RPMI8226 (cell line): ENCODE measurements around the gene RAET1E.
"Not testable (repeated sequence)": the region's sequence is repeated elsewhere in the genome, so short reads cannot be mapped to it uniquely, and the experiment has no call there.

Experiments
- DNase-seq: peaks from one replicate; pipeline ENCODE4 v3.0.0-alpha.2; 2015

RAET1E gene

GRCh38 chr6:149897855-149898744, at the start of gene RAET1E:
TSS of gene RAET1E (minus strand) at chr6:149898113. CDS start at chr6:149890901, 7,212 bp downstream.
- no peak for DNase-seq

- DNase-seq, result not testable (repeated sequence)
These were observed 49.6 kb upstream of the RAET1E start for GRCh38 chr6:149947533-149947932.

GRCh38 chr6:149946631-149947030, 48.7 kb upstream of the RAET1E start:
- not testable (repeated sequence) for DNase-seq

DNA sequence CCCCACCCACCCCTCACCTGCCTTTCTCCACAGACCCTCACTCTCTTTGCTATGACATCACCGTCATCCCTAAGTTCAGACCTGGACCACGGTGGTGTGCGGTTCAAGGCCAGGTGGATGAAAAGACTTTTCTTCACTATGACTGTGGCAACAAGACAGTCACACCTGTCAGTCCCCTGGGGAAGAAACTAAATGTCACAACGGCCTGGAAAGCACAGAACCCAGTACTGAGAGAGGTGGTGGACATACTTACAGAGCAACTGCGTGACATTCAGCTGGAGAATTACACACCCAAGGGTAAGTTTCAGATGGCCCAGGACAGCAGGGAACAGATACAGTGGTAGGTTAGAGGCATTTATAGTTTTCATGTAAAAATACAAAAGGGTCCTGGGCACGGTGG, 47.4 kb upstream of the RAET1E start:
- DNase-seq, result not testable (repeated sequence)

DNA sequence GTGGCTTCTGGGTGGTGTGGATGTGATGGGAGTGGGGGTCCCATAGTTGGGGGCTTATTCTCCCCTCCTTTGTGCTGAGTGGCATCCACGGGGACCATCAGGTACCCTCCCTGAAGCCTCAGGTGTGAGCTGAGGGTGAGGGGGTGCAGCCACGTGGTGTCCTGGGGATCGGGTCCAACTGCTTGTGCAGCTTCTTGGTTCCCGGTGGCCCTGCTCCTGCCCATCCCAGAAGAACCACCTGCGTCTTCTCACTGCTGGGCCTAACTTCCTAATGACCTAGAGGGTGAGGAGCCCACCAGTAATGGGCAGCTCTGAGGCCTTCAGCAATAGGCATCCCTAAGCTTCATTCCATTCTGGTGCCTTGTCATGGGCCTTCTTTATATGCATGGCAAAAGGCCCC, 45.4 kb upstream of the RAET1E start:
- DNase-seq, result not testable (repeated sequence)

- no peak for DNase-seq
These were observed 44.5 kb upstream of the RAET1E start for GRCh38 chr6:149942461-149942829.

GRCh38 chr6:149941583-149942460, 43.9 kb upstream of the RAET1E start, which contains the start of gene ULBP2:
TSS of gene ULBP2 (plus strand) at chr6:149942014. CDS start at chr6:149942073, 59 bp downstream.
- no peak for DNase-seq

GRCh38 chr6:149940672-149940982, 42.7 kb upstream of the RAET1E start:
- no peak for DNase-seq

- no peak for DNase-seq
These were observed 42.2 kb upstream of the RAET1E start for GRCh38 chr6:149939909-149940671.

- no peak for DNase-seq
These were observed 41.4 kb upstream of the RAET1E start for GRCh38 chr6:149939356-149939648.

GRCh38 chr6:149938571-149939355, 40.9 kb upstream of the RAET1E start:
- DNase-seq, result peak; percentile 33

DNA sequence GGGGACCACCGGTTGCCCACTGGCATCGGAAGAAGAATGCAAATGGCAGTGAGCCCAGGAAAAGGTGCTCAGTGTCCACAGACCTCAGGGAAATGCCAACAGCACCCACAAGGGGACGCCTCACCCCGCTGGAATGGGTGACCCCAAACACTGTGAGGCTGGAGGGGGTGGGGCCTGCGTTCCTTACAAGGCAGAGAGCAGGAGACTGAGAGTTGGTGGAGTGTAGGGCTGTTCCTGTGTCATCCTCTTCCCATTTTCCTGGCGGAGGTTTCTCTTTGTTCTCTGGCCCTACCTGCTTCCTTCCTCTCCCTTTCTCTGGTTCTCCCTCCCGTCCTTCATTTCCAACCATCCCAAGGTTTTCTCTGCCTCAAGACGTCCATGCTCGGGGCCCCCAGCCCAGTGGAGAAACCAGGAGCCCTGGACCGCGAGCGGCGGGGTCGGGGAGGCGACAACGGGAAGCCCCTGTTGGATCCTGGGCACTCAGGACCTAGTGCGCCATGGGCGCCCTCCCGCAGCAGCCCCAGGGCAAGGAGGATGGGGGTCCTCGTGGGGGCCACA, 40.2 kb upstream of the RAET1E start:
- DNase-seq, result not testable (repeated sequence)

DNA sequence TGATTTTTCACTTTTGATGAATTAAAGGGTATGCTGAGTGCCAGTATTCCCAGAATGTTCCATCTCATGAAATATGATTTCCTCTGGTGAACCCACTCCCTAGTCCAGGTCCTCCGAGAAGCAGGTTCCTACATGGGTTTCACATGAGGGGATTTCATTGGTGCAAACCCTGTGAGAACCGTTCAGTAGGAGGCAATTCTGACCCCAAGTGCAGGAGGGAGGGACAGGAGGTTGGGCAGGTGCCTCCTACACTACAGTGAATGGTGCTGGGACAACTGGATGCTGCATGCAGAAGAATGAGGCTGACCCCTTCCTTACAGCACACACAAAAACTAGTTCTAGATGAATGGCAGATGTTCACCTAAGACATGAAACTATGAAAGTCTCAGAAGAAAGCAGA, 38.8 kb upstream of the RAET1E start:
- no peak for DNase-seq

DNA sequence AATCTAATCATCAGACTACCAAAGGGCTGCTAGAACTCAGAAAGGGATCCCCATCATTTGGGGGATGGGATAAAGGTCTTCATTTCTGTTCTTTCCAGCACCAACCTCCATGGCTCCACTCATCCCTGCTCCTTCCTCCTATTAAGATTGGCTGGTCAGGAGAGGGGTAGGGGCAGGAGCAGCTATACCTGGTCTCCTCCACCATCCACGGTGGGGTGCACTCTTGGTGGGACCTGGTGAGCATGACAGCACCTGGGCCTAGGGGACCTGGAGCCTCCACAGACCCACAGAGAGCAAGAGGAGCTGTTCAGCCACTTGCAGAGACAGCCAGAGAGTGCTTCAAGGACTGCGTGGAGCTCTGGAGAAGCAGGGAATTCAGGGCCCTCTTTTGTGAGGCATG, 37.8 kb upstream of the RAET1E start:
- no peak for DNase-seq

GRCh38 chr6:149935246-149935645, 37.3 kb upstream of the RAET1E start:
- no peak for DNase-seq

DNA sequence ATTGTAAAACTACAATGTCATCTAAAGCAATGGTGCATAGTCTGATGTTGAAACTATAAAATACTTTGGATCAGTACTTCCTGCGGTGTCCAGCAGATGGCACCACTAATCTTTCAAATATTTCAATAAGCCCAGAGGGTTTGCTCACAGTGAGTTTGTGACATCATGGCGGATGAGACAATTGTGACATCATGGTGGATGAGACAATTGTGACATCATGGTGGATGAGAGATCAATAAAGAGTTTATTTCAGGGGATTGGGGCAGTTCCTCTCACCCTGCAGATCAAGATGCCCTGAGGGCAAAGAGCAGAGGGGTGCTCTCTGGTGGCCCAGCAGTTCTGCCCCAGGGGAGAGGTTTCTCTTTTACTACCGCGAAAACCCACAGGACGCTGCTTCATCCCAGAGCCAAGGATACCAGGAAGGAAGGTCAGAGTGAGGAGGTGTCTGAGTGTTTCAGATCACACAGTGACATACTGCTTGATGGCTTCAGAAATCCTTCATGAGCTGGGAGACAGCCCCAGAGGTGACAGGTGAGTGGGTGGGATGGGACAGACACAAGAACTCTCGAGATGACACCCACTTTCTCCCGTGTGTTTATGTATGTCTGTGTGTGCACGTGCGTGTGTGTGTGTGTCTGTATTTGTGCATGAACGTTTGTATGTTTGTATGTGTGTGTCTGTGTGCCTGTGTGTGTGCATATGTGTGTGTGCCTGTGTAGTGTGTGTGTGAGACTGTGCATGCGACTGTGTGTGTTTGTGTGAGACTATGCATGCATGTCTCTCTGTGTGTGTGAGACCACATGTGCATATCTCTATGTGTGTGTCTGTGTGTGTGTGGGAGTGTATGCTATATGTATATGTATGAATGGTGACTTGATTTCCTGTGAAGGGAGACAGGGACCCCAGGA, 36.6 kb upstream of the RAET1E start:
- DNase-seq, result peak; percentile 66

DNA sequence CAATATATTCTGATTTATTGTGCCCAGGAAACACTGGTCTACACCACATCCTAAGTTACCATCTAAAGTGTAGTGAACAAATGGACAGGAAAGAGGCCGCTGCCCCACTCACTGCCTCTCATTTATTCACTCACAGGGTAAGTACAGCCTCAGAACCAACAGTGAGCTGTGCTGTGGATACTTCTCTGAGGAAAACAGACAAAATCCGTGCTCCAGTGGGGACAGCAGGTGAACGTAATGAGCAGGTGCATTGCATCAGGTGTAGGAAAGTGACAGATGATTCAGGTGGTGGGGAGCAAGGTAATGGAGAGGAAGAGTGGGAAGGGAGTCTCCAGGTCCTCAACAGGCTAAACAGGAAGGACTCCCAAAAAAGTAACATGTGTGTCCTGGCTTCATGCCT, 35.5 kb upstream of the RAET1E start:
- DNase-seq, result no peak

DNA sequence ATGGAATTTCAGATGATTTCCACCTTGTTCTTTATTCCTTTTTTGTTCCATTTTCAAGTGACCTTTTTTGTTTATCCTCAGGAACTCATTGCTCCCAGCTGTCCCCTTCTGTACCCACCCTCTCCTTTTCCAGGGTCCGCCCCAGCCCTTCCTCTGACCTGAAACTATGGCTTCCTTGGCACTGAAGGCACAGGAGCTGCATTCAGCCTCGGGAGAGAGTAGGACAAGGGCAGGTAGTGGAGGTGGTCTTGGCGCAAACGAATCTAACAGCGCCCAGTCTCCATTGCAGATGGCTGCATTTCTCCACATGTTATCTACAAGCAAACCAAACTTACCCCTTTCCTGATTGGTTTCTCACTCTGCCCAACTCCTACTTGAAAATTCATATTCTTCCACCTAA, 35.1 kb upstream of the RAET1E start:
- DNase-seq, result no peak

- no peak for DNase-seq
These were observed 33.6 kb upstream of the RAET1E start for GRCh38 chr6:149931501-149931900.

- DNase-seq, result no peak
These were observed 31.5 kb upstream of the RAET1E start for GRCh38 chr6:149929422-149929821.

DNA sequence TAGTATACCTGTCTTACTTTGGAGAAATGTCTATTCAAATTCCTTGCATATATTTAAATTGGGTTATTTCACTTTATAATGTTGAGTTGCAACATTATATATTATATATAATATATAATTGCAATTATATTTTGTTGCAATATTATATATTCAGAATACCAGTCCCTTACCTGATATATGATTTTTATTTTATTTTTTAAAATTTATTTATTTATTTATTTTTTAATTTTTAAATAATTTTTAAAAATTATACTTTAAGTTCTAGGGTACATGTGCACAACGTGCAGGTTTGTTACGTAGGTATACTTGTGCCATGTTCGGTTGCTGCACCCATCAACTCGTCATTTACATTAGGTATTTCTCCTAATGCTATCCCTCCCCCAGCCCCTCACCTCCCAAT, 29.1 kb upstream of the RAET1E start:
- DNase-seq, result not testable (repeated sequence)
